Astrocyte of the cerebellum (primary cell): ENCODE data around the gene SNX25.

Experiments
- DNase-seq: peaks from one replicate; pipeline ENCODE4 v3.0.0-alpha.2; 2011; ENCODE audit warnings: low read depth
- H3K4me3 ChIP-seq: 2 replicates; pipeline ENCODE4 v1.5.1; 2011; ENCODE audit warnings: mild to moderate bottlenecking, low read depth, low read length, moderate library complexity
- in situ Hi-C: cut with HindIII; loops from 2 replicates; pipeline ENCODE4 v1.10.0; 2017; ENCODE audit warnings: low sequenced_read_pairs
- TF ChIP-seq, protein P1 (sequence below): IDR thresholded peaks from 2 replicates; pipeline ENCODE4 v1.5.1; 2012; ENCODE audit warnings: low read length, low read depth, moderate library complexity, mild to moderate bottlenecking; ENCODE audit errors: missing control alignments

SNX25 gene

GRCh38 chr4:185404031-185404430 lies 194.6 kb downstream of the SNX25 start:
- H3K4me3 ChIP-seq = no peak overlapping the region
- in situ Hi-C loops = no loop called here
- DNase-seq = no peak
- TF ChIP-seq, protein P1, sequence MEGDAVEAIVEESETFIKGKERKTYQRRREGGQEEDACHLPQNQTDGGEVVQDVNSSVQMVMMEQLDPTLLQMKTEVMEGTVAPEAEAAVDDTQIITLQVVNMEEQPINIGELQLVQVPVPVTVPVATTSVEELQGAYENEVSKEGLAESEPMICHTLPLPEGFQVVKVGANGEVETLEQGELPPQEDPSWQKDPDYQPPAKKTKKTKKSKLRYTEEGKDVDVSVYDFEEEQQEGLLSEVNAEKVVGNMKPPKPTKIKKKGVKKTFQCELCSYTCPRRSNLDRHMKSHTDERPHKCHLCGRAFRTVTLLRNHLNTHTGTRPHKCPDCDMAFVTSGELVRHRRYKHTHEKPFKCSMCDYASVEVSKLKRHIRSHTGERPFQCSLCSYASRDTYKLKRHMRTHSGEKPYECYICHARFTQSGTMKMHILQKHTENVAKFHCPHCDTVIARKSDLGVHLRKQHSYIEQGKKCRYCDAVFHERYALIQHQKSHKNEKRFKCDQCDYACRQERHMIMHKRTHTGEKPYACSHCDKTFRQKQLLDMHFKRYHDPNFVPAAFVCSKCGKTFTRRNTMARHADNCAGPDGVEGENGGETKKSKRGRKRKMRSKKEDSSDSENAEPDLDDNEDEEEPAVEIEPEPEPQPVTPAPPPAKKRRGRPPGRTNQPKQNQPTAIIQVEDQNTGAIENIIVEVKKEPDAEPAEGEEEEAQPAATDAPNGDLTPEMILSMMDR = no peak

- in situ Hi-C loops = no loop called here
- DNase-seq = no peak
- TF ChIP-seq, protein P1 = no peak
- no peak overlapping the region for H3K4me3 ChIP-seq
These were observed 196.1 kb downstream of the SNX25 start for GRCh38 chr4:185405296-185405999.

DNA sequence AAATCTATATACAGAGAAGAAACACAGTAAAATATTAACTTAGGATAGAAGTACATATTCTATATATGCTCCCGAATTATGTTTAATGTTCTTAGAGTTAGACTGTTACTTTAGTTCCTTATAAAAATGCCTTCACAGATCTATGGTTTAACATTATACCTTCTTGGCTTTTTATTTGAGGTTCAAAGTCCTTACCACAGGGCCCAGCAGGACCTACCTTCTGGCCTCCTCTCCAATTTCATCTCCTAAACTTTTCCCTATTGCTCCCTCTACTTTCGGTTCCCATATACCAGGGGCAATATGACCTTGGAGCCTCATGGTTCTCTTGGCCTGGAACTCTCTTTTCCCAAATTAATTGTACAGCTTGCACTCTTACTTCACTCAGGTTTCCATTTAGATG lies 199.0 kb downstream of the SNX25 start:
- in situ Hi-C loops = no loop called here
- no peak for DNase-seq
- no peak overlapping the region for H3K4me3 ChIP-seq
- TF ChIP-seq, protein P1 = no peak

DNA sequence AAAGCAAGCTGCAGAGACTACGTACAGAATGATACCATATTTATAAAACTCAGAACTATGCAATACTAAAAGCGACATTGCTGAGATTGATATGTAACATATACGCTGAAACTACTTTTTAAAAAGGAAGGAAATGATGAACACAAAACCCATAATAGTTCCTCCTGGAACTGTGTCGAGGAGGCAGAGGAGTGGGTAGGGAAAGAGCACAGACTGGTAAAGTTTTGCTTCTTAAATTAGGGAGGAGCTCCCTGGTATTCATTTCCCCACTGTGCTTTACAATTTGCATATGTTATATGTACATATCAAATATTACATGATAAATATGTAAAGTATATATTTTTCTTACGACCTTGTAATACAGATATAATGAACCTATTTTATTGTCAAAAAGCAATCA lies 202.5 kb downstream of the SNX25 start:
- no peak for DNase-seq
- TF ChIP-seq, protein P1 = no peak
- in situ Hi-C loops = no loop called here
- H3K4me3 ChIP-seq = no peak overlapping the region

DNA sequence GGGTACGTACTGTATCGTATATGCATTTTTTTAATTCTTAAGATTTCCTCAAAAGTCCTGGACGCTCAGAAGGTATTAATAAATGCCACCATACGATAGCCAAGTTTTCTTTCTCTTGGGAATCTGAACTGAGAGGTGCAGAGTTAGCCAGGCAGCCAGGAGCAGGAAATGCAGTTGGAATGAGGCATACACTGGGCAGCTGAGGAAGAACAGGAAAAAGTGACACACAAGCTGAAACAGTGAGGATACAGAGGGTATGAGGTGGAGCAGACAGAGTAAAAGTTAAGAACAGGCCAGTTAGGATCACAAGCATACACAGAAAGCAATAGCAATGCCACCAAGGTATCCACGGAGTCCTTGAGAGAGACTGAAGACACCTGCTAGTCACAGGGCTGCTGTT lies 203.0 kb downstream of the SNX25 start:
- TF ChIP-seq, protein P1 = no peak
- in situ Hi-C loops = no loop called here

More for the DNA sequence above, 203.0 kb downstream of the SNX25 start:
- no peak overlapping the region for H3K4me3 ChIP-seq
- DNase-seq = no peak
